GM12872 (cell line): ENCODE data around the gene BID.

Source experiments
- TF ChIP-seq, protein P1 (sequence below): IDR thresholded peaks from 3 replicates; pipeline ENCODE4 v1.5.1; 2011; ENCODE audit warnings: low read depth, mild to moderate bottlenecking, low read length, moderate library complexity; ENCODE audit not compliant: insufficient read depth

BID gene

DNA sequence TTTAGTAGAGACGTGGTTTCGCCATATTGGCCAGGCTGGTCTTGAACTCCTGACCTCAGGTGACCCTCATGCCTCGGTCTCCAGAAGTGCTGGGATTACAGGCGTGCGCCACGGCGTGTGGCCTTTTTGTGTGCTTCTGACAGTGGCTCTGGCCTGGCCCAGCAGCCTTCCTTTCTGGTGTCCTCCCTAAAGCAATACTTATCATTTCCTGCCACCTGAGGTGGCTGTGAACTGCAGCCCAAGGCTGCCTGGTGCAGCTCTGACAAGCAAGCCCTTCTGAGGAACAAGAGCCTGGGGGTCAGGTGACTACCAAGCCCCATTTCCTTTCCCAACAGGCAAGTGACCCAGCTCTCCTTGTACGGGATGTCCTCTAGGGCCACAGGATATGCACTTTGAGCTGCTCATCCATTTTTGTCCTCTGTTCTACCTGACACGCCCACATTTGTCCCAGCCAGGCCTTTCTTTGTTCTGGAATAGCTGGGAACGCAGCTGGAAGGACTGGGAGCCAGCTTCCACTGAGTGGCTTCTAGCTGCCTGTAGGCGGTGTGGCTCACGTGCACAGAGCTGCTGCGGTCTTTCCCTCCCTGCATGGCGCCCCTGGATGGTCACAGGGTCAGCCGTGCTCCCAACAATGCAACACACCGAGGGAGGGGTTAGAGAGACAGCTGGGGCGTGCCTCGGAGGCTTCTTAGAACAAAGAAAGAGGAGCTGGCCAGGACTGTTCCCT lies 12.3 kb upstream of the BID start:
- TF ChIP-seq, protein P1, sequence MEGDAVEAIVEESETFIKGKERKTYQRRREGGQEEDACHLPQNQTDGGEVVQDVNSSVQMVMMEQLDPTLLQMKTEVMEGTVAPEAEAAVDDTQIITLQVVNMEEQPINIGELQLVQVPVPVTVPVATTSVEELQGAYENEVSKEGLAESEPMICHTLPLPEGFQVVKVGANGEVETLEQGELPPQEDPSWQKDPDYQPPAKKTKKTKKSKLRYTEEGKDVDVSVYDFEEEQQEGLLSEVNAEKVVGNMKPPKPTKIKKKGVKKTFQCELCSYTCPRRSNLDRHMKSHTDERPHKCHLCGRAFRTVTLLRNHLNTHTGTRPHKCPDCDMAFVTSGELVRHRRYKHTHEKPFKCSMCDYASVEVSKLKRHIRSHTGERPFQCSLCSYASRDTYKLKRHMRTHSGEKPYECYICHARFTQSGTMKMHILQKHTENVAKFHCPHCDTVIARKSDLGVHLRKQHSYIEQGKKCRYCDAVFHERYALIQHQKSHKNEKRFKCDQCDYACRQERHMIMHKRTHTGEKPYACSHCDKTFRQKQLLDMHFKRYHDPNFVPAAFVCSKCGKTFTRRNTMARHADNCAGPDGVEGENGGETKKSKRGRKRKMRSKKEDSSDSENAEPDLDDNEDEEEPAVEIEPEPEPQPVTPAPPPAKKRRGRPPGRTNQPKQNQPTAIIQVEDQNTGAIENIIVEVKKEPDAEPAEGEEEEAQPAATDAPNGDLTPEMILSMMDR = no peak

- TF ChIP-seq, protein P1 = peak; percentile 85
Measured at GRCh38 chr22:17785185-17786184, 11.2 kb upstream of the BID start.

DNA sequence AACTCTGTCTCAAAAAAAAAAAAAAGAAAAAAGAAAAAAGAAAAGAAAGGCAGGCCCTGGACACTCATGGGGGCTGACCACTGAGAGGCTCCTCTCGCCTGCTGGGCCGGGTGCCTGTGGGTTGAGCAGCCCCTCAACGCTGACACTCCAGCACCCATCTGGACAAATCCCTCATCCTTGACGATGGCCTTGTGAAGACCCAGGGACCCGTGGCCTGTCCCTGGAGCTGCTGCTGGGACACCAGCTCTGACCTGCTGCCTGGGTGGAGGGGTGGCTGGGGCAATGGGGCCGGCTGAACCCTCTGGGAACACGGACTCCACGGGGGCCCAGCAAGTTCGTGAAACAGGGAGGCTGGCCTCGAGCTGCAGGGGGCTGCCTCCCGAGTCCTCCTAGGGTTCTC lies 10.5 kb upstream of the BID start:
- TF ChIP-seq, protein P1 = no peak

DNA sequence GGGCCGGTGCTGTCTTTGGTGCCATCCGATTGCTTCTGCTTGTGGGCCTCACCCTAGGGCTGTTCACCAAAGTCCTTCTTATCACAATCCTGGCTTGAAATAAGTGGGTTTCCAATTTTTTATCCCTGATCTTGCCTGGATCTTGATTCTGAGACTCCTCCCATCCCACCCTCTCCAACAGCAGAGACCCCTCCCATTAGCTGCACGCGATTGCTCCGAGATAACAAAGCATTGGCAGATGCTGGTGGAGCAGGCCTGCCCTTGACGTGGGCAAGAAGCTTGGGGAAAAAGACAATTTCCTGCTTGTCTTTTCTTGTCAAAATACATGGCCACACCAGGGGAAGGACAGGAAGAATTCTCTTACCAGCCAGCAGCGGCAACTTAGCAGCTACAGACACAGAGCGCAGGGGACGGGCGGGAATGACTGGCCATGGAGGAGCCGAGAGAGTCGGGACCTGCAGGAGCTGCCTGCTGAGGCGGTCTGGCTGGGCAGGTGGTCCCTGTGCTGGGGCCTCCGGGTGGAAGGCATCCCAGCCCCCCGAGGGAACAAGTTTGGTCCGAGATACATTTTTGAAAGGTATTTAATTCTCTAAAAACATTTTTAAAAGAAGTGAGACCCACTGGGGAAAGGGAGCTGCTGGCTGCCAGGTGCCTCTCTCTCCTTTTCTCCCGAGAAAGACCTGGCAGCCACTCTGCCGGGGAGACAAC lies 9.7 kb upstream of the BID start:
- TF ChIP-seq, protein P1 = no peak

- TF ChIP-seq, protein P1 = no peak
Measured at GRCh38 chr22:17783312-17783711, 9.0 kb upstream of the BID start.

DNA sequence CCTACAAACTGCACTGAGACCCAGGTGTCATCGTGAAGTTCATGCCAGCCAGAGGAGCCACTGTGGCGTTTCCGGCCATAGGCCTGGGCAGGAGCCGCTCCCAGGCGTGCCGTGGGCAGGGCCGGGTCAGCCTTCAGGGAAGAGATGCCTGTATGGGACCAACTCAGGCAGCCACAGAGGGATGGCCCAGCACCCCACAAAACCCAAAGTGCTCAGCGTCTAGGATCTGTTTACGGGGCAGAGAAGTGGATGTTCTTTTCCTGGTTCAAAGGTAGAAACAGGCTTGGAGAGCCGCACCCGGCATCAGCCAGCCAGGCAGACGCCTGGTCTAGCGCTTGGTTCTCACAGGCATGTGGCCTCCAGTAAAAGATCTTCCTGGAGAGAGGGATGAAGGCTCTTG lies 8.4 kb upstream of the BID start:
- TF ChIP-seq, protein P1 = no peak

DNA sequence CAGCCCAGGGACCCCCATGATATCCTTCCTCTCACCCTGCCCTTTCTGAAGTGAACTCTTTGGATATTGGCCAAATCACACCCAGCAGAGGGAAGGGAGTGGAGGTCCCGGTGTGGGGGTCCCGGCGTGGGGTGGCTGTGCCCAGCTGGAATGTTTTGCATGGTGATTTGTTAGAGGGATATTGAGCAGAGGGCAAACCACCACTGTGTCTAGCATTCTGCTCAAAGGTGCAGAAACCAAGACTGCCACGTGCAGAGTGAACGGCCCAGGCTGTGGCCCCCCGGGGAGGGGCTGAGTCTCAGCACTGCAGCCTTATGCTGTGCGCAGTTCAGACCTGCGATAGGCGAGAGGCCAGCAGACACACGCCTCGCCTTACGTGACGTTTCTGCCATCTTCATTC lies 7.9 kb upstream of the BID start:
- TF ChIP-seq, protein P1 = no peak
